ENCODE results near the gene NTHL1.

NTHL1 gene

GRCh38 chr16:2089706-2090480, 42.3 kb upstream of the NTHL1 start:
- H3K4me3 ChIP-seq (ENCODE audit: low read length), result no peak overlapping the region
- DNase-seq (ENCODE audit: low read depth), result no peak
- peaks cover 71% of the 10 kb centered on the region for H3K36me3 ChIP-seq (ENCODE audit: control insufficient read depth, insufficient read depth, low read length, severe bottlenecking)
- no peaks in the 10 kb centered on the region for H3K4me1 ChIP-seq (ENCODE audit: control insufficient read depth, insufficient read depth, low read length)
- H3K9ac ChIP-seq (ENCODE audit: low read length), result no peak overlapping the region
- H3K9me3 ChIP-seq (ENCODE audit: control insufficient read depth, low read length), result no peaks in the 10 kb centered on the region
- H3K27me3 ChIP-seq (replicated peaks; ENCODE audit: control insufficient read depth, insufficient read depth, low read length), result no peaks in the 10 kb centered on the region

- Histone ChIP-seq H3K9me3 (ENCODE audit: control insufficient read depth, low read length) (no peaks in the 10 kb centered on the region), H3K36me3 (ENCODE audit: control insufficient read depth, insufficient read depth, low read length, severe bottlenecking) (peaks cover 64% of the 10 kb centered on the region), H3K9ac (ENCODE audit: low read length) (no peak overlapping the region), H3K4me1 (ENCODE audit: control insufficient read depth, insufficient read depth, low read length) (no peaks in the 10 kb centered on the region), H3K27me3 (replicated peaks; ENCODE audit: control insufficient read depth, insufficient read depth, low read length) (no peaks in the 10 kb centered on the region), H3K4me3 (ENCODE audit: low read length) (no peak overlapping the region)
- DNase-seq (ENCODE audit: low read depth), result no peak
Observed at GRCh38 chr16:2088759-2089358, 41.2 kb upstream of the NTHL1 start.

GRCh38 chr16:2087748-2088631, 40.4 kb upstream of the NTHL1 start:
- no peak for DNase-seq (ENCODE audit: low read depth)
- Histone ChIP-seq H3K4me3 (ENCODE audit: low read length) (no peak overlapping the region), H3K9me3 (ENCODE audit: control insufficient read depth, low read length) (no peaks in the 10 kb centered on the region), H3K9ac (ENCODE audit: low read length) (no peak overlapping the region), H3K4me1 (ENCODE audit: control insufficient read depth, insufficient read depth, low read length) (no peaks in the 10 kb centered on the region), H3K36me3 (ENCODE audit: control insufficient read depth, insufficient read depth, low read length, severe bottlenecking) (peaks cover 55% of the 10 kb centered on the region), H3K27me3 (replicated peaks; ENCODE audit: control insufficient read depth, insufficient read depth, low read length) (no peaks in the 10 kb centered on the region)

GRCh38 chr16:2086812-2087747, 39.4 kb upstream of the NTHL1 start:
- peaks cover 51% of the 10 kb centered on the region for H3K36me3 ChIP-seq (ENCODE audit: control insufficient read depth, insufficient read depth, low read length, severe bottlenecking)
- H3K9me3 ChIP-seq (ENCODE audit: control insufficient read depth, low read length), result no peaks in the 10 kb centered on the region
- DNase-seq (ENCODE audit: low read depth), result no peak
- no peak overlapping the region for H3K4me3 ChIP-seq (ENCODE audit: low read length)
- H3K4me1 ChIP-seq (ENCODE audit: control insufficient read depth, insufficient read depth, low read length), result no peaks in the 10 kb centered on the region
- H3K27me3 ChIP-seq (replicated peaks; ENCODE audit: control insufficient read depth, insufficient read depth, low read length), result no peaks in the 10 kb centered on the region
- H3K9ac ChIP-seq (ENCODE audit: low read length), result no peak overlapping the region

GRCh38 chr16:2086106-2086742, 38.6 kb upstream of the NTHL1 start:
- peaks cover 51% of the 10 kb centered on the region for H3K36me3 ChIP-seq (ENCODE audit: control insufficient read depth, insufficient read depth, low read length, severe bottlenecking)
- DNase-seq (ENCODE audit: low read depth), result no peak
- H3K9me3 ChIP-seq (ENCODE audit: control insufficient read depth, low read length), result no peaks in the 10 kb centered on the region
- H3K27me3 ChIP-seq (replicated peaks; ENCODE audit: control insufficient read depth, insufficient read depth, low read length), result no peaks in the 10 kb centered on the region
- no peaks in the 10 kb centered on the region for H3K4me1 ChIP-seq (ENCODE audit: control insufficient read depth, insufficient read depth, low read length)
- no peak overlapping the region for H3K9ac ChIP-seq (ENCODE audit: low read length)
- H3K4me3 ChIP-seq (ENCODE audit: low read length), result no peak overlapping the region

- H3K9ac ChIP-seq (ENCODE audit: low read length), result no peak overlapping the region
- no peak overlapping the region for H3K4me3 ChIP-seq (ENCODE audit: low read length)
- H3K9me3 ChIP-seq (ENCODE audit: control insufficient read depth, low read length), result no peaks in the 10 kb centered on the region
- H3K36me3 ChIP-seq (ENCODE audit: control insufficient read depth, insufficient read depth, low read length, severe bottlenecking), result peaks cover 50% of the 10 kb centered on the region
- no peaks in the 10 kb centered on the region for H3K27me3 ChIP-seq (replicated peaks; ENCODE audit: control insufficient read depth, insufficient read depth, low read length)
- peak; percentile 22 for DNase-seq (ENCODE audit: low read depth)
- H3K4me1 ChIP-seq (ENCODE audit: control insufficient read depth, insufficient read depth, low read length), result no peaks in the 10 kb centered on the region
Observed at GRCh38 chr16:2085669-2086068, 38.0 kb upstream of the NTHL1 start.

- H3K4me1 ChIP-seq (ENCODE audit: control insufficient read depth, insufficient read depth, low read length), result no peaks in the 10 kb centered on the region
- no peaks in the 10 kb centered on the region for H3K27me3 ChIP-seq (replicated peaks; ENCODE audit: control insufficient read depth, insufficient read depth, low read length)
- peaks cover 44% of the 10 kb centered on the region for H3K36me3 ChIP-seq (ENCODE audit: control insufficient read depth, insufficient read depth, low read length, severe bottlenecking)
- H3K9ac ChIP-seq (ENCODE audit: low read length), result no peak overlapping the region
- no peaks in the 10 kb centered on the region for H3K9me3 ChIP-seq (ENCODE audit: control insufficient read depth, low read length)
- H3K4me3 ChIP-seq (ENCODE audit: low read length), result no peak overlapping the region
- DNase-seq (ENCODE audit: low read depth), result no peak
Observed at GRCh38 chr16:2084895-2085625, 37.4 kb upstream of the NTHL1 start.

GRCh38 chr16:2083876-2084780, 36.5 kb upstream of the NTHL1 start:
- Histone ChIP-seq H3K9me3 (ENCODE audit: control insufficient read depth, low read length) (no peaks in the 10 kb centered on the region), H3K9ac (ENCODE audit: low read length) (no peak overlapping the region), H3K27me3 (replicated peaks; ENCODE audit: control insufficient read depth, insufficient read depth, low read length) (no peaks in the 10 kb centered on the region), H3K4me3 (ENCODE audit: low read length) (no peak overlapping the region), H3K4me1 (ENCODE audit: control insufficient read depth, insufficient read depth, low read length) (no peaks in the 10 kb centered on the region), H3K36me3 (ENCODE audit: control insufficient read depth, insufficient read depth, low read length, severe bottlenecking) (peaks cover 40% of the 10 kb centered on the region)
- no peak for DNase-seq (ENCODE audit: low read depth)

GRCh38 chr16:2083409-2083808, 35.8 kb upstream of the NTHL1 start:
- Histone ChIP-seq H3K9me3 (ENCODE audit: control insufficient read depth, low read length) (no peaks in the 10 kb centered on the region), H3K4me1 (ENCODE audit: control insufficient read depth, insufficient read depth, low read length) (no peaks in the 10 kb centered on the region), H3K9ac (ENCODE audit: low read length) (no peak overlapping the region), H3K27me3 (replicated peaks; ENCODE audit: control insufficient read depth, insufficient read depth, low read length) (no peaks in the 10 kb centered on the region), H3K36me3 (ENCODE audit: control insufficient read depth, insufficient read depth, low read length, severe bottlenecking) (peaks cover 39% of the 10 kb centered on the region), H3K4me3 (ENCODE audit: low read length) (no peak overlapping the region)
- DNase-seq (ENCODE audit: low read depth), result no peak

All from adipocyte (in vitro differentiated cells).